HG03103 (cell line): Measurements from ENCODE around the gene RAB36.

Experiments used
- ATAC-seq: cut with Tn5 transposase; IDR thresholded peaks from one replicate; pipeline ENCODE4 v1.9.1; 2021; ENCODE audit warnings: low read depth; ENCODE audit not compliant: unreplicated experiment

The RAB36 gene

DNA sequence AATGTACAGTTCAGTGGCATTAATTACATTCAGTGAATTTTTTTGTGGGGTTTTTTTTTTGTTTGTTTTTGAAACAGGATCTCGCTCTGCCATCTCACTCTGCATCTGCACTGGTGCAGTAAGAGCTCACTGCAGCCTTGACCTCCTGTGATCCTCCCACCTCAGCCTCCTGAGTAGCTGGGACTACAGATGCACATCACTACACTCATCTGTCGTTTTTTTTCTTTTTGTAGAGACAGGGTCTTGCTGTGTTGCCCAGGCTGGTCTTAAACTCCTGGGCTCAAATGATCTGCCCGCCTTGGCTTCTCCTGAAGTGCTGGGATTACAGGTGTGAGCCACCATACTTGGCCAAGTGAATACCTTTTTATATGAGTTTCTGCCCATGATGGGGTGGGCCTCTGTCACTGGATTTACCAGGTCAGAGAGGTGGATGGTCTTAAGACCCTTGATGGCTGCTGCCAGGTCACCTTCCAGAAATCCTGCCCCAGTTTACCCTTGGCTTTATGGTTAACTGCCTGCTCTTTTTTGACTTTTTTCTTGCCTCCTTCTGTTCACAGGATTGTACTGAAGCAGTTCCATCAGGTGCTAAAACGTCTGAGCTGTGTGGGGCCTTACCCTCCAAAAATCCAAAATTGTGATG, 57.7 kb downstream of the RAB36 start:
- ATAC-seq = no peak

GRCh38 chr22:23203452-23204124, 58.3 kb downstream of the RAB36 start:
- ATAC-seq = no peak

- no peak for ATAC-seq
These were observed 58.8 kb downstream of the RAB36 start for GRCh38 chr22:23204125-23204488.

DNA sequence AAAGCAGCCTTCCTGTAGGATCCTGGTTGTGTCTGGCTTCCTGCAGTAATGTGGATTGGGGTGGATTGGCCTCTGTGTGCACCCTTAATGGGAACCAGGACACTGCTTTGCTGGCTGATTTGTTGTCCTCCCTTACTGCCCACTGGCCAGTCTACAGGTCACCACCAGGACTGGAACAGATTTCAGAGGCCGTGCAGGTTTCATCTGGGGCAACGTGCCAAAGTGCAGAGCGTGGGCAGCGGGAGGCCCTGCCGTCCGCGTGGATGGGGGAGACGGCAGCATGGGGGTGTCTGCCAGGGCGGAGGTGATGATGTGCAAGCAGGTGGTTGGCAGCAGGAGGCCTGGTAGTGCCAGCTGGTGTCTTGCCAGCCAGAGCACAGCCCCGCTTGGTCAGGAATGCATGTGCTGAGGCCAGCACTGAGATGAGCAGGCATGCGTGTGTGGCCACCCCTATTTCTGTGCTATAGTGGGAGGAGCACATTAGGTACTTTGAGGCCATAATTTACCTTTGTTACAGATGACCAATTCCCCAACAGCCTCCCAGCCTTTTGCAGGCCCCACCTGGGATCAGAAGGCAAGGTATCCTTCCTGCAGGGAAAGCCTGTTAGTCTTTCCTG, 59.4 kb downstream of the RAB36 start:
- ATAC-seq = no peak

- no peak for ATAC-seq
These were observed 60.2 kb downstream of the RAB36 start for GRCh38 chr22:23205339-23206049.

DNA sequence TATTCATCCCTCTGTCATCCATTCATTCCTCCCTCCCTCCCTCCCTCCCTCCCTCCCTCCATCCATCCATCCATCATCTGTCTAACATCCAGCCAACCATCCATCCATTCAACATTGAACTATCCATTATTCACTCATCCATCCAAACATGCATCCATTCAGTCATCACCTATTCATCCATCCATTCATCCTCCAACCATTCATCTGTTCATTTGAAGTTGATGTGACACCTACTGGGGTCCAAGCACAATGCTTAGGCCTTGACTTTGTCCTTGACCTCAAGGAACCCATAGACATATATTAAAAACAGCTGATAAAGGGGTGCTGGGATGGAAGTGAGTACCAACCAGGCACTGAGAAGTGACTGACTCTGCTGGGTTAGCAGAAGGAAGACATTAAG, 61.6 kb downstream of the RAB36 start:
- no peak for ATAC-seq

DNA sequence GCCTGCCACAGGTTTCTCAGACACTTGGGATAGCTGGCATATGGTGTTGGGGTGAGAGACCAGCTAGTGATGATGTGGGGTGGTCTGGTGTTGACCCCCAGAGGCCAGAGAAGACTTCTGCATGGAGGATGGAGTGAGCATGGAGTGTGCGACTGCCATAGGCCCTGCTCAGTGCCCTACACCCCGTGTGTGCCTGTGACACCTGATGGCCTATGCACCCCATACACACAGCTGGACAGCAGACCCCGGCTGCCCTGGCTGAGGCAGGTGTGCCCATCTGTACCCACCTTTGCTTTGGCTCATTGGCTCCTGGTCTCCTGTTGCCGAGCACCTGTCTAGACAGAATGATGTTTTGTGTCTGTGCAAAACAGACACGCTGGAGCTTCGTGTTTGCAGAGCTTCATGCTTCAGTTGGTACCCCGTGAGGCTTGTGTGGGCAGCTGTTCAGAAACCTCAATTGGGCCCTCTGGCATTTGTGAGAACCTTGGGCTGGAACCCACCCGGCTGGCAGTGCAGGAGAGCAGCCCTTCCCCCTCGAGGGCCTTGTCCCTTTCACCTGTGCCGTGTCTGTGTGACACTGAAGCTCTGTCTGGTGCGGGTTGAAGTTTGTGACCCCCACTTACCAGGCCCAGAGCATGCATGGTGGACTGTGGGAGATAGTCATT, 62.6 kb downstream of the RAB36 start:
- ATAC-seq = no peak

DNA sequence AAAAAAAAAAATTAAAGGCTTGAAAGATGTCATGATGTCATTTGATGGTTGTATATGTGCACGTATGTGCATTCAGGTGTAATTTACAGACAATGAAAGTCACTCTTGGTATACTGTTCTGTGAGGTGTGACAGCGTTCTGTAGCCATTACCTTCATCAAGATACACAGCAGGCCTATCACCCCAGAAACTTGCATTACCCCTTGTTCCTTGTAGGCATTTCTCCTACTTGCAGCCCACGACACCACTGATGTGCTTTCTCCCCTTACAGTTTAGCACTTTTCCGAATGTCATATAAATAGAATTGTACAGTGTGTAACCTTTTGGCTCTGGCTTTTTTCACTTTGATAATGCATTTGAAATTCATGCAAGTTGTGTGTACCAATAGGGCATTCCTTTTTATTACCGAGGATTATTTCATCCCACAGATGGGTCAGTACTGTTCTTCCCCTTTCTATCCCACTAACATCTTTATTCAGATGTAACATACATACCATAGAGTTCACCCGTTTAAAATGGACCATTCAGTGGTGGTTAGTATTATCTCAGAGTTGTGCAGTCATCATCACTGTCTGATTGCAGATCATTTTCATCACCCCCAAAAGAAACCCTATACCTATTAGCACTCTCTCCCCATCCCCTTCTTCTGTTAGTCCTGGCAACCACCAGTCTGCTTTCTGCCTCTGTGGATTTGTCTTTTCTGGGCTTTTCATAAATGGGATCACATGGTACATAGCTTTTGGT, 65.3 kb downstream of the RAB36 start:
- no peak for ATAC-seq

GRCh38 chr22:23211622-23212021, 66.3 kb downstream of the RAB36 start:
- ATAC-seq = no peak

GRCh38 chr22:23212061-23213021, 67.1 kb downstream of the RAB36 start:
- no peak for ATAC-seq

GRCh38 chr22:23213022-23213555, 67.8 kb downstream of the RAB36 start:
- no peak for ATAC-seq

GRCh38 chr22:23213581-23214334, 68.5 kb downstream of the RAB36 start:
- ATAC-seq = no peak
